Chondrocyte (in vitro differentiated cells): ENCODE results near the gene LTBP1. TPM values are rescaled to one million over a fixed set of nuclear protein-coding genes. Genes with fewer than 3 reads are reported as not detected.
A peak's percentile ranks its signal among the peaks of the same experiment; 100 is the strongest.

Experiments
- DNase-seq: peaks from one replicate; pipeline ENCODE4 v3.0.0; 2021; ENCODE audit warnings: mixed read lengths, low spot score
- H3K27ac Mint-ChIP-seq: one replicate; pipeline ENCODE4 v1.8.0; 2021; ENCODE audit warnings: mild to moderate bottlenecking, moderate library complexity, mixed read lengths; ENCODE audit not compliant: unreplicated experiment
- H3K27me3 Mint-ChIP-seq: 2 replicates; pipeline ENCODE4 v1.8.0; 2021; ENCODE audit warnings: low read depth, mixed read lengths
- H3K36me3 Mint-ChIP-seq: 2 replicates; pipeline ENCODE4 v1.8.0; 2021; ENCODE audit warnings: low read depth, mixed read lengths
- H3K4me1 Mint-ChIP-seq: 2 replicates; pipeline ENCODE4 v1.8.0; 2021; ENCODE audit warnings: low read depth, mild to moderate bottlenecking, mixed read lengths
- H3K4me3 Mint-ChIP-seq: one replicate; pipeline ENCODE4 v1.8.0; 2021; ENCODE audit warnings: mild to moderate bottlenecking, moderate library complexity, mixed read lengths; ENCODE audit not compliant: unreplicated experiment
- H3K9me3 Mint-ChIP-seq: 2 replicates; pipeline ENCODE4 v1.8.0; 2021; ENCODE audit warnings: low read depth, mixed read lengths
- total RNA-seq: library from RNA; stranded (reverse); gene quantifications from 3 replicates; pipeline ENCODE4 v1.2.1, GENCODE V29; 2021
- TF ChIP-seq, protein P1 (sequence below): fragments of 200-600 bp; sonication (generic); IDR thresholded peaks from 2 replicates; pipeline ENCODE4 v1.5.0; 2021; ENCODE audit warnings: antibody characterized with exemption, mild to moderate bottlenecking, moderate library complexity

The LTBP1 gene
- total RNA-seq, 1 donor from 2014 or later = 398 TPM

DNA sequence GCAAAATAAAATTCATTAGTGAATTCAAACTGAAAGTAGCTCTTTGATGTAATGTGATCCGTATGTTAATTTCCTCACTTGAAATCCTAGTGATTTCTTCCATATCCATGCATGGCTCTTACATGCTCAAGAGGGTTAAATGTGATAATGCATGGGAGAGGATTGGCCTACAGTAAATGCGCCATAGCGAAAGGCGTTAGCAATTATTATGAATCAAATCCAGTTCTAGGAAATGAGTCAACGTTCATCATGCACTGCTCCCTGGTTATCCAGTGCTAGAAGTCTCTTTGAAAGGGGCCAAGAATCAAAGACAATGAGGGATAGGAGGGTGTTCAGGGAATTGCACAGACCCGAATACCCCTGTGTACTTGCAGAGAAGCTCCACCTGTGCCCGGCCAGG, 428.3 kb downstream of the LTBP1 start:
- peaks cover 25% of the 10 kb centered on the region for H3K4me1 Mint-ChIP-seq
- no peak overlapping the region for H3K27ac Mint-ChIP-seq
- no peaks in the 10 kb centered on the region for H3K9me3 Mint-ChIP-seq
- TF ChIP-seq, protein P1, sequence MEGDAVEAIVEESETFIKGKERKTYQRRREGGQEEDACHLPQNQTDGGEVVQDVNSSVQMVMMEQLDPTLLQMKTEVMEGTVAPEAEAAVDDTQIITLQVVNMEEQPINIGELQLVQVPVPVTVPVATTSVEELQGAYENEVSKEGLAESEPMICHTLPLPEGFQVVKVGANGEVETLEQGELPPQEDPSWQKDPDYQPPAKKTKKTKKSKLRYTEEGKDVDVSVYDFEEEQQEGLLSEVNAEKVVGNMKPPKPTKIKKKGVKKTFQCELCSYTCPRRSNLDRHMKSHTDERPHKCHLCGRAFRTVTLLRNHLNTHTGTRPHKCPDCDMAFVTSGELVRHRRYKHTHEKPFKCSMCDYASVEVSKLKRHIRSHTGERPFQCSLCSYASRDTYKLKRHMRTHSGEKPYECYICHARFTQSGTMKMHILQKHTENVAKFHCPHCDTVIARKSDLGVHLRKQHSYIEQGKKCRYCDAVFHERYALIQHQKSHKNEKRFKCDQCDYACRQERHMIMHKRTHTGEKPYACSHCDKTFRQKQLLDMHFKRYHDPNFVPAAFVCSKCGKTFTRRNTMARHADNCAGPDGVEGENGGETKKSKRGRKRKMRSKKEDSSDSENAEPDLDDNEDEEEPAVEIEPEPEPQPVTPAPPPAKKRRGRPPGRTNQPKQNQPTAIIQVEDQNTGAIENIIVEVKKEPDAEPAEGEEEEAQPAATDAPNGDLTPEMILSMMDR = no peak
- no peak overlapping the region for H3K4me3 Mint-ChIP-seq
- no peak for DNase-seq
- H3K36me3 Mint-ChIP-seq = peaks cover 21% of the 10 kb centered on the region
- no peaks in the 10 kb centered on the region for H3K27me3 Mint-ChIP-seq

DNA sequence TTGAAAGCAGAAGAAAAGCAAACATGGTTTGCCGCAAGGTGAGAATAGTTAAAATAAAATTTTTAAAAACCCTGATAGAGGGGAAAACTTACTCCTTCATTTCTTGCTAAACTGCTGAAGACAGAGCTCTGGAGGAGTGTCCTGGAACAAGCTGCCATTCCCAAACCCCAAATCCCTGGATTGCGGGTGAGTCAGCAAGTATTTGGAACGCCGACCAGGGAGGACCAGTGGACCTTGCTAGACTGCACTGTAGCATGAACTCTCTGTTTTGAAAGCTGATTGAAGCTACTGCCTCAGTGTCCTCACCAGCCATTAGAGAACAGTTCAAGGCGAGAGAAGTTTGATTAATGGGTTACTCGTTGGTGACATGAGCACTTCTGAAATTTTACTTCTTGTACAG, 430.3 kb downstream of the LTBP1 start:
- TF ChIP-seq, protein P1 = no peak
- DNase-seq = no peak
- Mint-ChIP-seq H3K36me3 (peaks cover 18% of the 10 kb centered on the region), H3K27ac (peak overlapping the region; percentile 65), H3K4me3 (no peak overlapping the region), H3K9me3 (no peaks in the 10 kb centered on the region), H3K27me3 (no peaks in the 10 kb centered on the region), H3K4me1 (peaks cover 26% of the 10 kb centered on the region)

DNA sequence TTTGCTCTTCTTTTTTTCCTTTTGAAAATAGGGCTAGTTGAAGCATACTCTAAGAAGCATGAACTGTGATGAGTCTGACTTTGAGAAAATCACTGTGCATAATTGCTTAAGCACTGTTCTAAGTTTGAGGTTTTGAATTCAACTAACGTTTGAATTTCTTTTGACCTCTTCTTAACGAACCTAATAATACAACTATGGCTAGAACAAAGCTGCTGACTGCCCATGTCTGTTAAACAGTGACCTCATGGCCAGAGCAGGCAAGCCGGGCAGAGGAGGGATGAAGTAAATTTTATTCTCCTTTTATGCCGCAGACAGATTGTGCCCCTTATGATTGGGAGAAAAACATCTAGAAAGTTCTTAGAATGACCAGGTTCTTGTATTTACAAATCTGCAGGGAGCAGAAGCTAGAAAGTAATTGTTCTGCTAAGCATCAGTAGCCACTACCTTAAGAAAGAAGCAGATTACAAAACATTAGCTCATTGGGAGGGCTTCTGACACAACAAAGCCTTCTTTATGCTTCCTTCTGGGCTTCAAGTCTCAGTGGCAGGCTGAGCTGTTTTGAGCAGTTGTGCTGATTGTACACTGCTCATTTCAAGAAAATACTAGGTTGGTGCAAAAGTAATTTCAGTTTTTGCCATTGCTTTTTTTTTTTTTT, 431.9 kb downstream of the LTBP1 start:
- Mint-ChIP-seq H3K9me3 (no peaks in the 10 kb centered on the region), H3K4me1 (peaks cover 25% of the 10 kb centered on the region), H3K4me3 (no peak overlapping the region), H3K27me3 (no peaks in the 10 kb centered on the region), H3K36me3 (peaks cover 16% of the 10 kb centered on the region), H3K27ac (peak overlapping the region; percentile 63)
- no peak for DNase-seq
- TF ChIP-seq, protein P1 = no peak

DNA sequence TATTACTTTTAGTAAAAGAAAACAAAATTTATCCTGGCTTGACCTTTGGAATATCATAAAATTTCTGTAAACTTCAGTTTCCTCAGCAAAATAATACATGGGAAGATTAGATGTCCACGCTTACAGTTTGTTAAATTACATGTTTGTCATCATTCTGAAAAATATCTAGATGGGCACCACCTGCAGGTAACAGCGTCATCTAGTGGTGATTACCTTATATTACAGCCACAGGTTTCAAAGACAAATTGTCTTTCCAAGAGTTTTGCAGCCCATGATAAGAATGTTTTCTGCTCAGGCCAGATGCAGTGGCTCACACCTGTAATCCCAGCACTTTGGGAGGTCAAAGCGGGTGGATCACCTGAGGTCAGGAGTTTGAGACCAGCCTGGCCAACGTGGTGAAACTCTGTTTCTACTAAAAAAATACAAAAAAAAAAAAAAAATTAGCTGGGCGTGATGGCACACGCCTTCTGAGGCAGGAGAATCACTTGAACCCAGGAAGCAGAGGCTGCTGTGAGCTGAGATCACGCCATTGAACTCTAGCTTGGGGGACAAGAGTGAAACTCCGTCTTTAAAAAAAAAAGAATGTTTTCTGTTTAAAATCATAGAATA, 433.4 kb downstream of the LTBP1 start:
- TF ChIP-seq, protein P1 = peak; percentile 82
- H3K4me1 Mint-ChIP-seq = peaks cover 32% of the 10 kb centered on the region
- no peaks in the 10 kb centered on the region for H3K9me3 Mint-ChIP-seq
- H3K27me3 Mint-ChIP-seq = no peaks in the 10 kb centered on the region
- H3K4me3 Mint-ChIP-seq = no peak overlapping the region
- peaks cover 18% of the 10 kb centered on the region for H3K36me3 Mint-ChIP-seq
- no peak overlapping the region for H3K27ac Mint-ChIP-seq
- no peak for DNase-seq

DNA sequence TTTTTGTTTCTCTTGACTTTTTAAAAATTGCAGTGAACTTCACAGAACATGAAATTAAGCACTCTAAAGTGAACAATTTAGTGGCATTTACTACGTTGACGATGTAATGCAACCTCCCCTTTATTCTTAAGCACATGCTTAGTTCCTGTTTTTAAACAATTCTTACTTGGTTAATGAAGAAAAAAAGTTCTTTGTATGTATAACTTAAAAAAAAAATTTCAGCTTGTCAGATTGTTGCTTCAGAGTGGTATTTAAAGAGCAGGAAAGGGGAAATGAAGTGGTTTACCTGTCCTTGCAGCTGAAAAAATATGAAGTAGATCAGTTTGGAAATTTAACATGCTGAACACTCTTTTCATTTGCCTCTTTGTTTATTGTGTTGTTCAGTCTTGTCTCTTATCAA, 434.0 kb downstream of the LTBP1 start:
- peaks cover 37% of the 10 kb centered on the region for H3K4me1 Mint-ChIP-seq
- no peaks in the 10 kb centered on the region for H3K27me3 Mint-ChIP-seq
- H3K27ac Mint-ChIP-seq = no peak overlapping the region
- no peaks in the 10 kb centered on the region for H3K9me3 Mint-ChIP-seq
- DNase-seq = no peak
- H3K4me3 Mint-ChIP-seq = no peak overlapping the region
- TF ChIP-seq, protein P1 = no peak
- peaks cover 19% of the 10 kb centered on the region for H3K36me3 Mint-ChIP-seq
